Coronary artery (tissue), 2 donors: ENCODE measurements around the gene CDH13.

Experiments used
- DNase-seq: peaks from one replicate; pipeline ENCODE4 v3.0.0-alpha.2; 2017; ENCODE audit warnings: low spot score
- H3K27ac ChIP-seq, 2 donors: fragments of 200-600 bp; sonication (generic); one replicate each; pipeline ENCODE4 v1.5.1; 2016 to 2019
- H3K4me3 ChIP-seq: fragments of 200-600 bp; sonication (generic); 2 replicates; pipeline ENCODE4 v1.5.1; 2016; ENCODE audit warnings: mild to moderate bottlenecking, moderate library complexity
- TF ChIP-seq, protein P1 (sequence below): fragments of 200-600 bp; sonication (generic); IDR thresholded peaks from one replicate; pipeline ENCODE4 v1.5.1; 2019; ENCODE audit warnings: antibody characterized with exemption

CDH13 gene

DNA sequence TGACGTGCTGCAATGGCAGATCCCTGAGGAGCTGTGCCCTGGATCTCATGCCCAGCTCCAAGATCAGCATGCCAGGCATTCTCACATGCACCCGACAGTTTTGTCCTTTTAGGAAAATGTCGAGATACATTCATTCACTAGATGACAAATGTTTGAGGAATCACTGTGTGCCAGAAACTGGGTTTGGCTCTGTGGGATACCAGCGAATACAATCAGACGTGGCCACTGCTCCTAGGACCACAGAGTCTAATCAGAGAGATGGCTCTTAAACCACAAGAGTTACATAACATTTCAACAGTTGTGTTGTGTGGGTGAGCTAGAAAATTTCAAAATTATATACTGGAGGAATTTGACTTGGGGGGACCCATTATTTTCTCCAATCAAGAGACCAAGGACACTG, 579.7 kb downstream of the CDH13 start:
- no peak overlapping the region for H3K27ac ChIP-seq

DNA sequence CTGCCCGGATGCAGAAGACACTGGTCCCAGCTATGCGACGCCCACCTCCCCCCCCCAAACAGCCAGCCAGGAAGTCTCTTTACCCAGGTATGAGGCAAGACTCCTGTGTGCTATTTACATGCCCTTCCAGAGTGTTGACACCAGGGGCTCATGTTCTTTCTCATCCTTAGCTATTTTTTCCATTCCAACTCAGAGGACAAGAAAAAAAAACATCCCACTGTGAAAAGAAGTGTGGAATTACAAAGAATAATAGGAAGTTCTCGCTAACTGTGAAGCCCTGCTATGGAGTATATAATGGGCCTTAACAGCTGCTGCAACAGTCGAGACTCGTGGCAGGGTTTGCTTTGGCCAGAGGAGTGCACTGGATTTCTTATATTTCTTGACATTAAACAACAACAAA, 584.9 kb downstream of the CDH13 start:
- TF ChIP-seq, protein P1, sequence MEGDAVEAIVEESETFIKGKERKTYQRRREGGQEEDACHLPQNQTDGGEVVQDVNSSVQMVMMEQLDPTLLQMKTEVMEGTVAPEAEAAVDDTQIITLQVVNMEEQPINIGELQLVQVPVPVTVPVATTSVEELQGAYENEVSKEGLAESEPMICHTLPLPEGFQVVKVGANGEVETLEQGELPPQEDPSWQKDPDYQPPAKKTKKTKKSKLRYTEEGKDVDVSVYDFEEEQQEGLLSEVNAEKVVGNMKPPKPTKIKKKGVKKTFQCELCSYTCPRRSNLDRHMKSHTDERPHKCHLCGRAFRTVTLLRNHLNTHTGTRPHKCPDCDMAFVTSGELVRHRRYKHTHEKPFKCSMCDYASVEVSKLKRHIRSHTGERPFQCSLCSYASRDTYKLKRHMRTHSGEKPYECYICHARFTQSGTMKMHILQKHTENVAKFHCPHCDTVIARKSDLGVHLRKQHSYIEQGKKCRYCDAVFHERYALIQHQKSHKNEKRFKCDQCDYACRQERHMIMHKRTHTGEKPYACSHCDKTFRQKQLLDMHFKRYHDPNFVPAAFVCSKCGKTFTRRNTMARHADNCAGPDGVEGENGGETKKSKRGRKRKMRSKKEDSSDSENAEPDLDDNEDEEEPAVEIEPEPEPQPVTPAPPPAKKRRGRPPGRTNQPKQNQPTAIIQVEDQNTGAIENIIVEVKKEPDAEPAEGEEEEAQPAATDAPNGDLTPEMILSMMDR: no peak
- Histone ChIP-seq H3K27ac (no peak overlapping the region), H3K4me3 (no peak overlapping the region)
- no peak for DNase-seq

More for the DNA sequence above, 579.7 kb downstream of the CDH13 start:
- no peak for DNase-seq
- TF ChIP-seq, protein P1: no peak
- H3K4me3 ChIP-seq: no peak overlapping the region

DNA sequence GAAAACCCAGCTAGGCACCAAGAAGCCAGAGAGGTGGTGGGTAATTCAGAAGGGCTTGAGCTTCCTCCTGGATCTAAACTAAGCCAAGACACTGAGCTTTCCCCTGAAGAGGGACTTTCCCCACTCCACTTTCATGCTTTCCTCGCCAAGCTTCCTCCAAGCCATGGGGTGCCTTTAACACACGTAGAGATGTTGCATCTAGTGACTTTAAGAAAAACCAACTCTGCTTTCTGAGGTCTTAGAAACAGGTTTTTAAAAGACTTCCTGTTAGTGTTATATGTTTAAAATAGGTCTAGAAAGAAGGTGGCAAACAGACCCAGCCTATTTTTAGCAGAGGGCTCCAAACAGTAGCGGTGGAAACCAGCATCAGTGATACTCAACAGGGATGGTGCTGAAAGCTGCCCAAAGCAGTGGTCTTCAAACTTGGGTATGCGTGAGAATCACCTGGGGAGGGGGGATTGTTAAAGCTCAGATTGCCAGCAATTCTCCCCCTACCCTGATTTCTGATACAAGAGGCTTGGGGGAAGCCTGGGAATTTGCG, 585.6 kb downstream of the CDH13 start:
- H3K4me3 ChIP-seq: no peak overlapping the region
- no peak for DNase-seq
- no peak overlapping the region for H3K27ac ChIP-seq
- TF ChIP-seq, protein P1: no peak

DNA sequence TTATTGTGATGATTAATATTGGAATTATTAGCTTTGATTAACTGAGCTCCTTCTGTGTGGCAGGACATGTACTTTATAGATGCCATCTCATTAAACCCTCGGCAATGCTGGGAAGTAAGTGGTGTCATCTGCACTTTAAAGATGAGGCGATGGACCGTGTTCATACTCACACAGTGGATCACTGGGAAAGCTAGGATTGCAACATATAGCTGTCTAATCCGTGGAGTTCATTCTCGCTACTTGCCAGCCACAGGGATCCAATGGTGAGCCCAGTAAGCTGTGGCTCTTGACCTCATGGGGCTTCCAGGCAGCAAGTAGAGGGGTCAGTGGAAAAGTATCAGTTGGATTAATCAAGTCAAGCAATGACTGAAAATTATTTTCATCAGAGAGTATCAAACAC, 587.9 kb downstream of the CDH13 start:
- TF ChIP-seq, protein P1: no peak
- DNase-seq: no peak
- no peak overlapping the region for H3K27ac ChIP-seq
- no peak overlapping the region for H3K4me3 ChIP-seq

DNA sequence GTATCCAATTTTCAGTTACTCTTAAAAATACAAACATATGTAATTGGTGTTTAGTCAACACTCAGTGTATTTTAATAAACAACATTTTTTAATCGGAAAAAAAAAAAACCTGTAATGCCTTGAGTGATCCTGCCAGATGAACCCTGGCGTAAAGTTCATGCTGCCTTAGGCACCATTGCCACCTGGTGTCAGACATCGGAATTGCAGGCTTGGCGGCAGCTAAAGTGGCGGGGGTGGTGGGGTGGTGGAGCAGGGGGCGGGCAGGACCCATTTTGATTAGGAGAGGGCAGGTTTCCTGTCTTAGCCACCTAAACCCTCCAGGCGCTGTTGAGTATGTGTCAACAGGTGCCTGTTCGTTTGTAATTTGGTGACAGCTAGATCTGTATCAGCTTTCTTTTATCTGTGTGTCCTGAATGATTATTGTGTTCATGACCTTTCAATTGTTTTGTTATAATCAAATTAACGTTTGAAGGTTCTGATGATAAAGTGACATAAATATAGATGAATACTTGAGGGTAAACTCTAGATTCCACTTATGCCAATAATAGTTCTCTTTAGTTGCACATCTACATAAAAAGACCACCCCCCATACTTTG, 588.7 kb downstream of the CDH13 start:
- no peak for DNase-seq
- Histone ChIP-seq H3K4me3 (no peak overlapping the region), H3K27ac (no peak overlapping the region)
- TF ChIP-seq, protein P1: peak; percentile 31

DNA sequence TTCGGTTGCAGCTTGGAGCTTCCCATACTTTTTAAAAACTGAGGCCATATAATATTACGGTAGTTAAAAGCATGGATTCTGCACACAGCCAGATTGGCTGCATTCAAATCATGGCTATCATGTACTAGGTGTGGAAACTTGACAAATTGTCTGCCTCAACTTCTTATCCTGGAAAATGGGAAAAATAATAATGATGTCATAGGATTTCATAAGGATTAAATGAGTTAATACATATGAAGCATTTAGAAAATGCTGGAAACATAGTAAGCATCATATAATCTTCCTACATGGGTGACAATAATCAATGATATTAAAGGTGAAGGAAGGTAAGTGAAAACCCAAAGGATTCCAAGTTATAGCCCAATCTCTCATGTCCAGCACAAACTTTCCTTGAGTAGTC, 592.5 kb downstream of the CDH13 start:
- TF ChIP-seq, protein P1: no peak
- no peak for DNase-seq
- no peak overlapping the region for H3K4me3 ChIP-seq
- no peak overlapping the region for H3K27ac ChIP-seq

DNA sequence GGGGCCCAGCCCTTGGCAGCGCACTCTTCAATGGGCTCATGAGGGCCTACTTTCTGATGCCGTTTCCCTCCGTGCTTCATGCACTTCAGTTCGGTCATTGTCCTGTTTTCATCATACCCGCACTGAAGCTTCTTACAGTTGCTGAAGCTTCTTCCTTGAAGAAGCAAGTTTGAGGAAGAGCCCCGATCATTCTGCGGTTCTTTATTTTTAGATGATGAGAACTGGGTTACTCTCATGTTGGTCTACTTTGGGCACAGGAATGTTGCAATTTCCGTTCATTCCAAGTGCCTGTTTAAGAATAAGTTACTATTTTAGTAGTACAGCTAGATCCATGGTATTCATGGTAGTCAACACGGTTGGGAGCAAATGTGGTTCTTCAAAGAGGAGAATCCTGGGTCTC, 593.3 kb downstream of the CDH13 start:
- no peak overlapping the region for H3K4me3 ChIP-seq
- no peak overlapping the region for H3K27ac ChIP-seq
- TF ChIP-seq, protein P1: no peak
- no peak for DNase-seq
